GM19240 (cell line): ENCODE measurements around the gene DCAF10.
"Not testable (repeated sequence)": the region's sequence is repeated elsewhere in the genome, so short reads cannot be mapped to it uniquely, and the experiment has no call there.

ENCODE experiments used
- DNase-seq: peaks from one replicate; pipeline ENCODE4 v3.0.0; 2011; ENCODE audit warnings: low spot score; ENCODE audit not compliant: insufficient read length

The DCAF10 gene

DNA sequence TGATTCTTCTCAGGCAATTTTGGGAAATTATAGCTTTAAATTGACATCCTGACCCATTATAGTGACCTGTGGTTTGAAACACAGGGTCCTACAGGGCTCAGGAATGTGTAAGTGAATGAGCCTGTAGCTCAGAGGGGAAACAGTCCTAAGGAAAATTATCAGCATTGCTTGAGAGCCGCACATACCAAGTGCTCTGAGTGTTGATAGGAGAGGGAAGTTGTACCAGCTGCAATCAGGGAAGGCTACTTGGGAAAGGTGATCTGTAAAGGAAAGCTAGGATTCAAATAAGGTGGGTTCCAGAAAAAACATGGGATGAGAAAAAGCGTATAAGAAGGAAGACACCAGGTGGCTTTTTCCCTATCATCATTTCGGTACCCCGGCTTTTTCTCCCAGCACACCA lies 107.7 kb downstream of the DCAF10 start:
- DNase-seq: no peak

- DNase-seq: no peak
Measured at GRCh38 chr9:37908698-37909186, 108.1 kb downstream of the DCAF10 start.

DNA sequence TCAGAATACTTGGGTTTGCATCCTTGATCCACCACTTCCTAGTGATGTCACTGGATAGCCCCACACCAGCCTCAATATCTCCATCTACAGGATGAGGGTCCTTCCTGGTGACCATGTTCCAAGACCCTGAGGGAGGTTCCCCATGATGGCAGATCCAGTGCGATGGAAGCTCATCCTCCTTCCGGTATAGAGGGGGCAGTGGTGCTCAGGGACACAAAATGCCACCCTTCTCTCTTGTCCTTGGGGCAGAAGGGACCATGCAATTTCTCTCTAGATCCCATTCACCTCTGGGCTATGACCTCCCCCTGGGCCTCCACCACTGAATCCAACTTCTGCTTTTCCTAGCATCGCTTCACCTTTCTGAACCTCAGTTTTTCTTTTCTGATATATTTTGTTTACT lies 108.7 kb downstream of the DCAF10 start:
- no peak for DNase-seq

DNA sequence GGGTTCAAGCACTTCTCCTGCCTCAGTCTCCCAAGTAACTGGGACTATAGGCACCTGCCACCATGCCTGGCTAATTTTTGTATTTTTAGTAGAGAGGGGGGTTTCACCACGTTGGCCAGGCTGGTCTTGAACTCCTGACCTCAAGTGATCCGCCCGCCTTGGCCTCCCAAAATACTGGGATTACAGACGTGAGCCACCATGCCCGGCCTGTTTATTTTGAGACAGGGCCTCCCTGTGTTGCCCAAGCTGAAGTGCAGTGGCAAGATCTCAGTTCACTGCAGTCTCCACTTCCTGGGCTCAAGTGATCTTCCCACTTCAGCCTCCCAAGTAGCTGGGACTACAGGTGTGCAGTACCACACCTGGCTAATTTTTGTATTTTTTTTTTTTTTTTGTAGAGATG lies 109.2 kb downstream of the DCAF10 start:
- not testable (repeated sequence) for DNase-seq

DNA sequence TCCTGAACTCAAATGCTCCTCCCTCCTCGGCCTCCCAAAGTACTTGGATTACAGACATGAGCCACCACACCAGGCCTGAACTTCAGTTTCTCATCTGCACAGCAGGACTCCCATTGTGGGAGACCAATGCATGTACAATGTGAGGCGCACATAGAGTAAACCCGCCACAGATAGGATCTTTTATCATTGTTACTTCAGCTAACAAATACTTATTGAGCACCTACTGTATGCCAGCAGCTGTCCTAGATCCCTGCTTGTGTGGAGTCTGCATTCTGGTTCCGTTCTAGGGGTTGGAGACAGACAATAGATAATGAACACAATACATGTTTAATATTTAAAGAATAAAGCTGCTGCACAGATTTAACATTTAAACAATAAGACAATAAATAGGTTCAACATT lies 109.7 kb downstream of the DCAF10 start:
- DNase-seq: no peak

DNA sequence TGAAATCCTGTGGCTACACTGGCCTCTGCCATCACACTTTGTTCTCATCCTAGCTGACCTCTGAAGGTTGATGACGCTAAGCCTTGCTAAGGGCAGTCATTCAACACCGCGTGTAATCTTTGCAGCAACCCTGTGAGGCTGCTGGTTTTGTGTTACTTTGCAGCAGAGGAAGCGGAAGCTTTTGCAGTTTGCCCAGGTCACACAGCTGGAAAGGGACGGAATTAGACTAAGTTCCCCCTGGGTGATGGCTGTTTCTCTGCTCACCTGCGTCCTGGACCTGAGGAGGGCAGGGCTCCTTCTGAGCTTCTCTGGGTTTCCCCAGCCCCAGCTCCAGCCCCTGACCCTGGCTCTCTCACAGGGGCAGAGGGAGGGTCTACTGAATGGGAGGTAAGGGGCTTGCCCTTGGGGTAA lies 110.7 kb downstream of the DCAF10 start:
- DNase-seq: no peak

GRCh38 chr9:37913480-37914153 lies 113.0 kb downstream of the DCAF10 start:
- peak; percentile 72 for DNase-seq

DNA sequence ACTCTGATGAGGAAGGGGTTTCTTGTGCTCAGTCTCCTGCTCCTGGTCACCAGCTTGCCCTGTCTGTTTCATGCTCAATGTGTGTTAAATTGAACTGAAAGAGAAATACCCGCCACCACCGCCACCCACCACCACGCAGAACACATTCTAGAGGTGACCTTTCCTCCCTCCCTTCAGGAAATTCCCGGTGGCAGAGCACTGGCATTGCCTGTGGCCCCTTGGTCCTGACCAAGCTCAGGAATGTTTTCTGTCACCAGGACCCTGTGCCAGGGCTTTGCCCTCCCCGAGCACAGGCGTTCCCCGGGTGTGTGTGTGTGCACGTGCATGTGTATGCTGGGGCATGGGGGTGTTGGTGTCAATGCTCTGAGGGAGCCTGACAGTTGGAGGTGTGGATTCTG lies 113.6 kb downstream of the DCAF10 start:
- DNase-seq: no peak

DNA sequence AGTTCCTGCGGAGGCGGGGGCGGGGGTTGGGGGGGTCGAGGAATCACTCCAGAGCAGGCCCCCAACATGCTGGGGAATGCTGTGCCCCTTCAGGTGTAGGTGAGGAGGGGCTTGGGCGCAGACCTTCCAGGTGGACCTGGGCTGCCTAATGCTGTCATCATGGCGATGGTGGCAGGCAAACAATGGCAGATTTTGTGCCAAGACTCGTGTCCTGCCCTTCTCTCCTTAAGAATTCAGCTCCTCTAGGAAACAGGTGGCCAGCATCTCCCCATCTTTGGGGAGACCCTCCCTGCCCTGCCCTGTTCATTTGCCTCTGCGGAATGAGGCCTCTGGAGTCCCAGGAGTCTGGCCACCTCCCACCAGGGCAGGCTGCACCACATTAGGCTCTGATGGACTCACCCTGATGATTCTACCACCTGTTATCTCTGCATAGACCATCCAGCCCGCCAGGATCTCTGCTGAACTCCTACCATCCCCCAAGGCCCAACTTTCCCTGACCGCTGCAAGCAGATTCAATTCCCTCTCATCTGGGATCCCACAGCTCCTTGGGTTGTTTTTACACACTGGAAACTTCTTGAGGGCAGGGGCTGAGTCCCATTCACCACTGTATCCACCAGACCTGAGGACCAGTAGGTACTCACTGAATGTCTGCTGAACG lies 114.2 kb downstream of the DCAF10 start:
- DNase-seq: no peak

DNA sequence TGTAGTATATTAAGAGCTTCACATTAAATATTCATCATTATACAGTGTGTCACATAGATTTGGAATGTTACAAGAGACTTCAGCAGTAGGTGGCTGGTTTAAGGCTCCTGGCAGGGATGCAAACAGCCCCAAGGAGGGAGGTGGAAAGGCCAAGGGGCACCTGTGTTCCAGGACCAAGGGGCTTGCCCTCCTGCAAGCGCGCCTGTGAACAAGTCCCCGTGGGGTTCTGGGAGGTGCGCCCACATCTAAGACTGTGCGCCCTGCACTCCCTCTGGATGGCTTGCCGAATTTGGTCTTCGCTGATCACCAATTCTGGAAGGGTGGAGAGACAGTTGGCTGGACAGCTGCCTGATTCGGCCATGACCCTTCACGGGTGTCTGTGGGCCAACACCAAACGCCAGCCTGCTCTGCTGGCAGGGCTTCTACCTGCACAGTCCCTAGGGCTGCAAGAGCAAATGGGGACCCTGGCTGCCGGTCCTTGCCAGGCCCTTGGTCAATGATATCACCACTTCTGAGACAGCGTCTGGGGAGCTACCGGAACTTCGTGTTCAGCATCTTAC lies 115.4 kb downstream of the DCAF10 start:
- no peak for DNase-seq

DNA sequence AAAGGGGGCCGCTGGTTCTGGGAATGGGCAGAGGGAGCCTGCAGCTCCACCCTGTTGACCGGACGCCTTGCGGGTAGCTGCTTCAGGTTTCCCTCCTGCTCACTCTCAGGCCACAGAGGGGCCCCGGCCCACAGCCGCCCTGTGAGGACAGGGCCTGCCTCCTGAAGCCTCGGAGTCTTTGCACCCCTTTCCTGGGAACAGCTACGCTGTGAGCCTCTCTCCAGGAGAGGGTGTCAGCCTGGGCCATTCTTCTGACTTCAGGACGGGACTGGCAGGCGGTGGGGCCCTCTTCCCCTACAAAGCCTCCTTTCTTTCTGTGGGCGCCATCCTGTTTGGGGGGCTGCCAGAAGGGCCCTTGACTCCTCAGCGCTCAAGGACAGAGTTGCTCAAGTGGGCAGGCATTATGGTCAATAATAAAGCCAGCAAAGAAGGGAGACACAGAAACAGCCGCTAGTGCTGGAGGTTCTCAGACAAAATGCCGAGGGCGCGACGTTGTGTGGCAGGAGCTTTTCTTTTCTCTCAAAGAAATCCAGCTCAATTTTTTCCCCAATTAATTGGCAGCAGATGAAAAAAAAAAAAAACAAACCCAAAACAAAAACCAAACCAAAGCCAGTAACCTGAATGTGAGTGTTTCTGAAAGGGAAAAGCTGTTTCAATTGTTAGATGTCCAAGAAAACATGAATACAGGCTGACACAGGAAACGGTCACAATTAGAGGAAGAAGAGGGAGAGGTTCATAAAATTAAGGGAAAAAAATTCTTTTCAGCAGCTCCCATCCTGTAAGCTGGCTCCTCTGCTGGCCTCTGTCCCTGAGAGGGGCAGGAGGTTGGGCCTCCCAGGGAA lies 116.1 kb downstream of the DCAF10 start:
- no peak for DNase-seq
